Natural killer cell (primary cell): ENCODE measurements around the gene PGGHG. TPM values are rescaled to one million over a fixed set of nuclear protein-coding genes. Genes with fewer than 3 reads are reported as not detected.

Experiments used
- ATAC-seq, 3 donors: fragments of 150-1000 bp in 2 of 3; fragments of 200-7000 bp in 1 of 3; cut with Tn5 transposase; 1 replicate in 1 of 3; 2 replicates in 2 of 3; pipeline ENCODE4 v1.10.0; 2021; ENCODE audit warnings: mild to moderate bottlenecking in 2 of 3, moderate library complexity in 2 of 3
- DNase-seq, 2 donors: peaks; one replicate each; pipeline versions ENCODE4 v3.0.0 to v3.0.0-alpha.2; 2013 to 2021; ENCODE audit warnings: mixed read lengths in 1 of 2
- H3K27ac ChIP-seq: one replicate; pipeline ENCODE4 v1.5.1; 2013; ENCODE audit warnings: mild to moderate bottlenecking, low read length
- H3K27me3 ChIP-seq: one replicate; pipeline ENCODE4 v1.6.1; 2013; ENCODE audit warnings: low read length; ENCODE audit not compliant: control insufficient read depth, insufficient read depth
- H3K36me3 ChIP-seq: one replicate; pipeline ENCODE4 v1.6.1; 2013; ENCODE audit warnings: low read length; ENCODE audit not compliant: control insufficient read depth, insufficient read depth
- H3K4me1 ChIP-seq: one replicate; pipeline ENCODE4 v1.6.1; 2013; ENCODE audit warnings: low read length; ENCODE audit not compliant: control insufficient read depth, insufficient read depth
- H3K4me3 ChIP-seq: one replicate; pipeline ENCODE4 v1.5.1; 2013; ENCODE audit warnings: low read length
- H3K9me3 ChIP-seq: one replicate; pipeline ENCODE4 v1.6.1; 2013; ENCODE audit warnings: low read length; ENCODE audit not compliant: control insufficient read depth, insufficient read depth
- H3K27ac Mint-ChIP-seq, 2 donors: one replicate each; pipeline ENCODE4 v1.8.0; 2022; ENCODE audit warnings: mild to moderate bottlenecking in 2 of 2, mixed read lengths in 2 of 2, moderate library complexity in 1 of 2
- H3K27me3 Mint-ChIP-seq, 2 donors: one replicate each; pipeline ENCODE4 v1.8.0; 2022; ENCODE audit warnings: low read depth in 2 of 2, mixed read lengths in 2 of 2
- H3K36me3 Mint-ChIP-seq: one replicate; pipeline ENCODE4 v1.8.0; 2022; ENCODE audit warnings: mixed read lengths
- H3K4me1 Mint-ChIP-seq, 2 donors: one replicate each; pipeline ENCODE4 v1.8.0; 2022; ENCODE audit warnings: mixed read lengths in 2 of 2
- H3K4me3 Mint-ChIP-seq: one replicate; pipeline ENCODE4 v1.8.0; 2022; ENCODE audit warnings: mild to moderate bottlenecking, moderate library complexity, mixed read lengths
- H3K9me3 Mint-ChIP-seq, 2 donors: one replicate each; pipeline ENCODE4 v1.8.0; 2022; ENCODE audit warnings: mixed read lengths in 2 of 2
- WGBS: methylation state at CpG from one replicate; pipeline ENCODE4 v1.1.7; 2013; ENCODE audit warnings: missing lambda C conversion rate; ENCODE audit not compliant: insufficient coverage; 5-methylcytosine and 5-hydroxymethylcytosine counted together
- intact Hi-C: fragments of 100-400 bp; cut with micrococcal nuclease; formaldehyde crosslinking; loops from one replicate; pipeline ENCODE4 v1.14.2; 2022
- total RNA-seq, 4 donors: library from RNA; stranded (reverse); fragments of 120-200 nt in 1 of 4; gene quantifications; one replicate each; pipeline versions ENCODE4 v1.2.3 to v1.2.4, GENCODE V29; 2013 to 2022
- TF ChIP-seq, protein P1 (sequence below): fragments of 200-600 bp; IDR thresholded peaks from one replicate; pipeline ENCODE4 v1.8.0; 2022; ENCODE audit warnings: antibody characterized with exemption

PGGHG gene
- total RNA-seq, 3 donors from 2014 or later (not counting 1 experiment from before 2014, with no cell fraction given) = 130 to 237 (median 153) TPM

DNA sequence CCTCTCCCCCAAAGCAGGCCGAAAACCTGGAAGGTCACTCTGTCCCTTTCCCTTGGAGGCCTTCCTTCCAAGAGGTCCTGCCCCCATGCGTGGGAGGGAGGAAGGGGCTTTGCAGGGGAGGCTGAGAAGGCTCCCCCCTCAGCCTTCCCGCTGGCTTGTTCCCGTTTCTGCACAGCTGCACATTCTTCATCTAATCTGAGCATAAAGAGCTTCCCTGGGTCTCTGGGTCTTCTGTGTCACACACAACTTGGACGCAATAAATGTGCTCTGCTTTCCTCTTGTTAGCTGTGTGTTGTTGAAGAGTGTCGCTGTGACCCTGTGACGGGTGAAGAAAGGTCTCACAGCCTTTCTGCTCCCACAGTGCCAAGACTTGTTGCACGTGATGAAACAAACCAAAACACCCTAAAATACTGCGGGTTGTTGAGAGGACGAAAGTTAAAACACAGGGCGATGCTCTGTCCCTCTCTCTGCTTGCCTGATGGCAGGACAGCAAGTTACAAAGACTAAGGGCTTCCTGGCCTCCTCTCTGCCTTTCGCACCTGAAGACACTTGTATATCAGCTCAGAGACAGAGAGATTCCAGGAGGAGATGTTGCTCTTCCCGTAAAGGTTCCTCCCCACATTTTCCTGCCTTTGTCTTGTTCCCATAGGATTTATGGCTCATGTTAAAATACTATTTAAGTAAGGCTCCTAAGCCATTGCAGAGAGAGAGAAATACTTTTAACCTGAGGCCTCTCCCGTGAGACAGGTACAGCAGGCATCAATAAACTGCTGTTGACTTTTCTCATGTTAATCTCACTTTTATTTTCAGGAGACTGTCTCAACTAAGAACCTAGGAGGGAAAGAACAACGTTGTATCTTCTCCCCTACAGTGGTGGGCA, 47.1 kb downstream of the PGGHG start:
- TF ChIP-seq, protein P1, sequence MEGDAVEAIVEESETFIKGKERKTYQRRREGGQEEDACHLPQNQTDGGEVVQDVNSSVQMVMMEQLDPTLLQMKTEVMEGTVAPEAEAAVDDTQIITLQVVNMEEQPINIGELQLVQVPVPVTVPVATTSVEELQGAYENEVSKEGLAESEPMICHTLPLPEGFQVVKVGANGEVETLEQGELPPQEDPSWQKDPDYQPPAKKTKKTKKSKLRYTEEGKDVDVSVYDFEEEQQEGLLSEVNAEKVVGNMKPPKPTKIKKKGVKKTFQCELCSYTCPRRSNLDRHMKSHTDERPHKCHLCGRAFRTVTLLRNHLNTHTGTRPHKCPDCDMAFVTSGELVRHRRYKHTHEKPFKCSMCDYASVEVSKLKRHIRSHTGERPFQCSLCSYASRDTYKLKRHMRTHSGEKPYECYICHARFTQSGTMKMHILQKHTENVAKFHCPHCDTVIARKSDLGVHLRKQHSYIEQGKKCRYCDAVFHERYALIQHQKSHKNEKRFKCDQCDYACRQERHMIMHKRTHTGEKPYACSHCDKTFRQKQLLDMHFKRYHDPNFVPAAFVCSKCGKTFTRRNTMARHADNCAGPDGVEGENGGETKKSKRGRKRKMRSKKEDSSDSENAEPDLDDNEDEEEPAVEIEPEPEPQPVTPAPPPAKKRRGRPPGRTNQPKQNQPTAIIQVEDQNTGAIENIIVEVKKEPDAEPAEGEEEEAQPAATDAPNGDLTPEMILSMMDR = no peak
- 52% methylated on average over 12 of the region's 15 CpGs for WGBS
- H3K27me3 ChIP-seq = no peaks in the 10 kb centered on the region
- H3K27ac Mint-ChIP-seq = peak overlapping the region; percentile 71 to 77
- no peak overlapping the region for H3K27ac ChIP-seq
- H3K4me1 ChIP-seq = peaks cover 49% of the 10 kb centered on the region
- H3K27me3 Mint-ChIP-seq = no peaks in the 10 kb centered on the region
- DNase-seq = no peak
- no peaks in the 10 kb centered on the region for H3K36me3 ChIP-seq
- ATAC-seq = no peak
- peaks cover 4% of the 10 kb centered on the region for H3K9me3 ChIP-seq
- no peak overlapping the region for H3K4me3 ChIP-seq
- H3K9me3 Mint-ChIP-seq = no peaks in the 10 kb centered on the region
- intact Hi-C loops = no loop called here
- H3K4me1 Mint-ChIP-seq = peaks cover 57 to 61% of the 10 kb centered on the region in 2 donors
- H3K4me3 Mint-ChIP-seq = no peak overlapping the region
- H3K36me3 Mint-ChIP-seq = no peaks in the 10 kb centered on the region

- Histone ChIP-seq H3K4me1 (peaks cover 47% of the 10 kb centered on the region), H3K27ac (no peak overlapping the region), H3K27me3 (no peaks in the 10 kb centered on the region), H3K4me3 (no peak overlapping the region), H3K9me3 (peaks cover 4% of the 10 kb centered on the region), H3K36me3 (no peaks in the 10 kb centered on the region)
- Mint-ChIP-seq H3K27ac (peak overlapping the region; percentile 71 to 77), H3K9me3 (no peaks in the 10 kb centered on the region), H3K36me3 (no peaks in the 10 kb centered on the region), H3K27me3 (no peaks in the 10 kb centered on the region), H3K4me3 (no peak overlapping the region), H3K4me1 (peaks cover 57 to 61% of the 10 kb centered on the region in 2 donors)
- 79% methylated on average over 4 of the region's 4 CpGs for WGBS
- intact Hi-C loops = no loop called here
- ATAC-seq = no peak
- TF ChIP-seq, protein P1 = no peak
- DNase-seq = no peak
Observed at GRCh38 chr11:336659-337198, 47.8 kb downstream of the PGGHG start.

GRCh38 chr11:337711-338110, 48.8 kb downstream of the PGGHG start:
- Histone ChIP-seq H3K9me3 (peaks cover 4% of the 10 kb centered on the region), H3K36me3 (no peaks in the 10 kb centered on the region), H3K4me1 (peaks cover 43% of the 10 kb centered on the region), H3K27ac (no peak overlapping the region), H3K27me3 (no peaks in the 10 kb centered on the region), H3K4me3 (no peak overlapping the region)
- Mint-ChIP-seq H3K27ac (no peak overlapping the region), H3K9me3 (no peaks in the 10 kb centered on the region), H3K4me1 (peaks cover 57 to 60% of the 10 kb centered on the region in 2 donors), H3K36me3 (no peaks in the 10 kb centered on the region), H3K27me3 (no peaks in the 10 kb centered on the region), H3K4me3 (no peak overlapping the region)
- TF ChIP-seq, protein P1 = no peak
- ATAC-seq (no peak), DNase-seq (no peak)
- 89% methylated on average over 4 of the region's 6 CpGs for WGBS
- intact Hi-C loops = no loop called here
